A673 (cell line): ENCODE results near the gene RASGEF1C. TPM values are rescaled to one million over a fixed set of nuclear protein-coding genes. Genes with fewer than 3 reads are reported as not detected.

ENCODE experiments used
- BruUV-seq: library from RNA; stranded (reverse); fragments of 400-500 nt; replicated peaks from 2 replicates; lab custom pipeline; 2021; lab: Mats Ljungman, UMichigan
- CTCF ChIA-PET: fragments of 300-600 bp; sonication (Branson Sonifier 250); formaldehyde crosslinking; loops from one replicate; lab custom pipeline; 2022; ENCODE audit warnings: antibody characterized with exemption; lab: Charles Lee
- POLR2A ChIA-PET: fragments of 300-600 bp; sonication (Branson Sonifier 250); formaldehyde crosslinking; loops from one replicate; lab custom pipeline; 2022; ENCODE audit warnings: antibody characterized with exemption; ENCODE audit not compliant: low non-redundant PET; lab: Charles Lee
- DNase-seq: peaks from one replicate; pipeline ENCODE4 v3.0.0-alpha.2; 2015; ENCODE audit warnings: low spot score
- H3K27ac ChIP-seq: fragments of 200-600 bp; sonication (generic); 2 replicates; pipeline ENCODE4 v1.5.1; 2016; ENCODE audit warnings: mixed run types, low read depth, mild to moderate bottlenecking, mixed read lengths, antibody characterized with exemption, low read length; ENCODE audit not compliant: poor library complexity, severe bottlenecking
- H3K27me3 ChIP-seq: fragments of 200-600 bp; sonication (generic); replicated peaks from 2 replicates; pipeline ENCODE4 v1.6.1; 2017; ENCODE audit warnings: mixed run types, low read depth, mild to moderate bottlenecking, mixed read lengths, antibody characterized with exemption, low read length; ENCODE audit not compliant: insufficient read depth, poor library complexity
- H3K36me3 ChIP-seq: fragments of 200-600 bp; sonication (generic); 2 replicates; pipeline ENCODE4 v1.6.1; 2016; ENCODE audit warnings: mixed run types, mild to moderate bottlenecking, mixed read lengths, antibody characterized with exemption, low read length; ENCODE audit not compliant: insufficient read depth, poor library complexity, severe bottlenecking
- H3K4me1 ChIP-seq: fragments of 200-600 bp; sonication (generic); 2 replicates; pipeline ENCODE4 v1.6.1; 2017; ENCODE audit warnings: mixed run types, mild to moderate bottlenecking, mixed read lengths, antibody characterized with exemption, low read length; ENCODE audit not compliant: insufficient read depth, poor library complexity, severe bottlenecking
- H3K4me3 ChIP-seq: fragments of 200-600 bp; sonication (generic); 2 replicates; pipeline ENCODE4 v1.5.1; 2016; ENCODE audit warnings: low read depth, mixed run types, mild to moderate bottlenecking, mixed read lengths, low read length; ENCODE audit not compliant: poor library complexity, severe bottlenecking
- H3K9me3 ChIP-seq: fragments of 200-600 bp; sonication (generic); 2 replicates; pipeline ENCODE4 v1.6.1; 2016; ENCODE audit warnings: mixed run types, low read depth, mild to moderate bottlenecking, mixed read lengths, antibody characterized with exemption, low read length; ENCODE audit not compliant: poor library complexity, severe bottlenecking
- EZH2 ChIP-seq: fragments of 200-600 bp; sonication (generic); IDR thresholded peaks from 2 replicates; pipeline ENCODE4 v1.6.1; 2017; ENCODE audit warnings: borderline replicate concordance, low read depth, mild to moderate bottlenecking, mixed read lengths, antibody characterized with exemption, low read length; ENCODE audit not compliant: poor library complexity, severe bottlenecking
- intact Hi-C: fragments of 100-400 bp; cut with micrococcal nuclease; formaldehyde crosslinking; loops from one replicate; pipeline ENCODE4 v1.10.0; 2022; ENCODE audit not compliant: unreplicated experiment
- total RNA-seq: library from RNA; stranded (reverse); gene quantifications from 2 replicates; pipeline ENCODE4 v1.2.3, GENCODE V29; 2021
- TF ChIP-seq, protein P1 (sequence below): fragments of 300-800, 200-600 bp; sonication (generic); conservative IDR thresholded peaks from 2 replicates; pipeline ENCODE4 v1.5.1; 2017; ENCODE audit warnings: low read depth, mild to moderate bottlenecking, antibody characterized with exemption, low read length, moderate library complexity, mixed read lengths

Gene RASGEF1C
- total RNA-seq, 1 experiment from 2014 or later = not detected

DNA sequence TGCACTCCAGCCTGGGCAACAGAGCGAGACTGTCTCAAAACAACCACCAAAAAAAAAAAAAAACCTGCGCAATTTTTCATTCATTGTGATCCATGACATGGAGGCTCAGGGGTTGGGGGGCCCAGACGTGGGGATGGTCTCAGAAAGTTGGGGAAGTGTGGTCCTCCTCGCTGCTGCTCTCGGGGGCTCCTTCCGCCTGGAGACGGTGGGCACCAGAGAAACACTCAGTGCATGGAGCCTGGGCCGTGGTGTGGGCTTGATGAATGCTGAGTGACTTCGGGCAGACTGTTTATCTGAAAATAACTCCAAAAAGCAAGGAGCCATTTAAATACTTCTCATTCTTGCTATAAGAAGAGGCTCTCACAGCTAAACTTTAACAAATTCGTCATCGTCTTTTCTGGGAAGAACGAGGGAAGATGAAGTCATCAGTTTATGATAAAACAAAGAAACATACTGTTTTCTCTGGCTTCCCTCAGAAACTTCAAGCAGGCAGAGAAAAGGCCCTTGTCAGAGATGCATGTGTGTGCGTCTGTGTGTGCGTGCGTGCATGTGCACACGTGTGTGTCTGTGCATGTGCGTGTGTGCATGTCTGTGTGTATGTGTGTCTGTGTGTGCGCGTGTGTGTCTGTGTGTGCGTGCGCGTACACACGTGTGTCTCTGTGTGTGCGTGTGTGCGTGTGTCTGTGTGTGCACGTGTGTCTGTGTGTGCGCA, 35.0 kb downstream of the RASGEF1C start:
- no peak overlapping the region for H3K27ac ChIP-seq
- no TSS peak for BruUV-seq

DNA sequence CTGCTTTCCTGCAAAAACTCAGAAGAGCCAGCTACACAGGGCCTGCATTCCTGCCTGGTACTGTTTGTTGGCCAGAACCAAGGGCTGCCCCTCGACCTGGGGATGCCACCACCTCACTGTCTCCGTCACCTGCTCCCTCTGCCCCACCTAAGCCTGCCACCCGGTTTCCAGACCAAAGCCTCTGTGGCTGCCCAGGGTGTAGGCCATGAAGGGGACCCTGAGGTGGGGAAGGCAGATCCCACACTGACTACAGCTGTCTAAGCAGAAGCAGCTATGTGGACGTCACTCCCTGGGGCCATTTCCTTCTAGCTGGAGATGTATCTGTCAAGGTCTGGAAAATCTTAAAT, 35.8 kb downstream of the RASGEF1C start:
- no peak for DNase-seq
- BruUV-seq = no TSS peak
- no peak overlapping the region for H3K4me3 ChIP-seq
- no peaks in the 10 kb centered on the region for H3K36me3 ChIP-seq
- no peaks in the 10 kb centered on the region for H3K9me3 ChIP-seq
- TF ChIP-seq, protein P1, sequence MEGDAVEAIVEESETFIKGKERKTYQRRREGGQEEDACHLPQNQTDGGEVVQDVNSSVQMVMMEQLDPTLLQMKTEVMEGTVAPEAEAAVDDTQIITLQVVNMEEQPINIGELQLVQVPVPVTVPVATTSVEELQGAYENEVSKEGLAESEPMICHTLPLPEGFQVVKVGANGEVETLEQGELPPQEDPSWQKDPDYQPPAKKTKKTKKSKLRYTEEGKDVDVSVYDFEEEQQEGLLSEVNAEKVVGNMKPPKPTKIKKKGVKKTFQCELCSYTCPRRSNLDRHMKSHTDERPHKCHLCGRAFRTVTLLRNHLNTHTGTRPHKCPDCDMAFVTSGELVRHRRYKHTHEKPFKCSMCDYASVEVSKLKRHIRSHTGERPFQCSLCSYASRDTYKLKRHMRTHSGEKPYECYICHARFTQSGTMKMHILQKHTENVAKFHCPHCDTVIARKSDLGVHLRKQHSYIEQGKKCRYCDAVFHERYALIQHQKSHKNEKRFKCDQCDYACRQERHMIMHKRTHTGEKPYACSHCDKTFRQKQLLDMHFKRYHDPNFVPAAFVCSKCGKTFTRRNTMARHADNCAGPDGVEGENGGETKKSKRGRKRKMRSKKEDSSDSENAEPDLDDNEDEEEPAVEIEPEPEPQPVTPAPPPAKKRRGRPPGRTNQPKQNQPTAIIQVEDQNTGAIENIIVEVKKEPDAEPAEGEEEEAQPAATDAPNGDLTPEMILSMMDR = no peak
- TF ChIP-seq EZH2 = no peak
- no peaks in the 10 kb centered on the region for H3K27me3 ChIP-seq
- H3K27ac ChIP-seq = no peak overlapping the region
- ChIA-PET CTCF (no interaction called here), POLR2A (no interaction called here)
- no peaks in the 10 kb centered on the region for H3K4me1 ChIP-seq
- intact Hi-C loops = no loop called here

More for the DNA sequence above, 35.0 kb downstream of the RASGEF1C start:
- intact Hi-C loops = no loop called here
- Histone ChIP-seq H3K4me3 (no peak overlapping the region), H3K27me3 (no peaks in the 10 kb centered on the region), H3K36me3 (no peaks in the 10 kb centered on the region), H3K4me1 (no peaks in the 10 kb centered on the region), H3K9me3 (no peaks in the 10 kb centered on the region)
- ChIA-PET CTCF (no interaction called here), POLR2A (no interaction called here)
- TF ChIP-seq, protein P1 = no peak
- TF ChIP-seq EZH2 = no peak
- DNase-seq = no peak

DNA sequence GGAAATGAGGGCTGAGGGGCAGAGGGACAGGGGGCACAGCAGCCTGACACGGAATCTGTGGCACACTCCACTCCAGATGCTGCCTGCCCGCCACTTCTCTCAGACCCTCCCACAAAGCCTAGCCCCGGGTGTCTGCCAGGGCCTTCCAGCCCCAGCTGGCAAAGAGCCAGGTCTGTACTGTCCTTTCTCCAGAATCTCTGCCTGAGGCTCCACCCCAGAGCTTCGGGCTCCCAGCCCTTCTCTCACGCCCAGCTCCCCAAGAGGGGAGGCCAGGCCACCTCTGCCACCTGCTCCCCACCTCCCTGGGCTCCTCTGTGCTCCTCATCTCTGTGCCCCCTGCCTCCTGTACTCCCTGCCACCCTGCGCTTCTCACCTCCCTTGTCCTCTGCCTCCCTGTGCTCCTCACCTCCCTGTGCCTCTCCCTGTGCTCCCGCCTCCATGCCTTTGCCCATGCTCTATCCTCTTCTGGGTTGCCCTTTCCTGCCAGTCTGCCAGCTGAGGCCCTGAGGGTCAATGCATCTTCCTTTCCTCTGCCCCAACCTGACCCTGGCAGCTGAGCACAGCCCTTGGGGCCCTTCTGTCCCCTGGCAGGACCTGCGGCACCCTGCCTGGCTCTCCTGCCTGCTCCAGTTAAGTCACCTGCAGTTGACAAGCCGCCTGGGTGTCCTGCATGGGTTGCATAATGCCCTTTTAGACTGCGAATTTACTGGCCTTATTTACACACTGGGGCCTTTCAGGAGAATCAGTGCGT, 36.4 kb downstream of the RASGEF1C start:
- POLR2A ChIA-PET = no interaction called here
- H3K27me3 ChIP-seq = no peaks in the 10 kb centered on the region
- BruUV-seq = no TSS peak
- DNase-seq = peak; percentile 11
- no peaks in the 10 kb centered on the region for H3K9me3 ChIP-seq
- no peaks in the 10 kb centered on the region for H3K36me3 ChIP-seq
- no peak overlapping the region for H3K27ac ChIP-seq
- no peaks in the 10 kb centered on the region for H3K4me1 ChIP-seq
- TF ChIP-seq EZH2 = no peak
- TF ChIP-seq, protein P1 = no peak
- no peak overlapping the region for H3K4me3 ChIP-seq
- intact Hi-C loops = no loop called here
- CTCF ChIA-PET = no interaction called here
